Measurements from ENCODE around the gene SLC6A6.
"Not testable (repeated sequence)": the region's sequence is repeated elsewhere in the genome, so short reads cannot be mapped to it uniquely, and the experiment has no call there.

The SLC6A6 gene

DNA sequence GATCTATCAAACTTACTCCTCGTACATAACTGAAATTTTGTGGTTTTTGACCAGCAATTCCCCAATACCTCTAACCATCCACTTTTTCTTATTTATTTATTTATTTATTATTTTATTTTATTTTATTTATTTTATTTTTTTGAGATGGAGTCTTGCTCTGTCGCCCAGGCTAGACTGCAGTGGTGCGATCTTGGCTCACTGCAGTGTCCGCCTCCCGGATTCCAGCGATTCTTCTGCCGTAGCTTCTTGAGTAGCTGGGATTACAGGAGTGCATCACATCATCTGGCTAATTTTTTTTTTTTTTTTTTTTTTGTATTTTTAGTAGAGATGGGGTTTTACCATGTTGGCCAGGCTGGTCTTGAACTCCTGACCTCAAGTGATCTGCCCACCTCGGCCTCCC is 35.3 kb downstream of the SLC6A6 start:
- DNase-seq = not testable (repeated sequence)

DNA sequence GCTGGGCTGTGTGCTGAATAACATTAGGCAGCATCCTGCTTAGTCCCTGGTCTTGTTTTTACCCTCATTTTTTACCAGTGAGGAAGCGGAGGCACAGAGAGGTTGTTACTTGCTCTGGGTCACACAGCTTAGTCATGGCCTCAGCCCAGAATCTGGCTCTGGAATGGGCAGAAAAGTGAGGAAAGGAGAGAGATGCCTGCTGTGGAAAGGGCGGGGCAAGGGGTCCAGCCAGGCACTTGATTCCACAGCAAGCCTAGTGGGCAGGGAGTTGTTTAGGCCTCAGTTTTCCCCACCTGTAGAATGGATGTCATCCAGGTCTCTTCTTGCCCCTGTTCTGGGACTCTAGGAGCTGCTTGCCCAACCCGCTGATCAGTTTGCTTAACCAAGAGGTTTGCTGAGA is 35.9 kb downstream of the SLC6A6 start:
- no peak for DNase-seq

DNA sequence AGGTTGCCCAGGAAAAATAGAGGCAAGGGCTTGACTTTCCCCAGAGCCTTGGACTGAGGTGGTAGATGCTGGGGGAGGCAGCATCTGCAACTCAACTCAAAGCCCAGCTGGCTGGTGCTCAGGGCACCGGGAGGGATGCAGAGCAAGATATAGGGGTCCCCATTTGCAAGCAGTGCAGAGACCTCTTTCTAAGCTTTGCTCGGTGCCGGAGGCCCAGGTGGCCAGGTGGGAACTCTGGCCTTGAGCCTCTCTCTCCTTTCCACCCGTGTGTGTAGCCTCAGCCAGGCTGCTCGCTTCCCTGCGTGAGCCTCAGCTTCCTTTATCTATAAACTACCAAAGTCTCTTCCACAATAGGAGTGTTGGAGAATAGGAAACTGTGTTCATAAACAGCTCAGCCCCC is 36.5 kb downstream of the SLC6A6 start:
- no peak for DNase-seq

DNA sequence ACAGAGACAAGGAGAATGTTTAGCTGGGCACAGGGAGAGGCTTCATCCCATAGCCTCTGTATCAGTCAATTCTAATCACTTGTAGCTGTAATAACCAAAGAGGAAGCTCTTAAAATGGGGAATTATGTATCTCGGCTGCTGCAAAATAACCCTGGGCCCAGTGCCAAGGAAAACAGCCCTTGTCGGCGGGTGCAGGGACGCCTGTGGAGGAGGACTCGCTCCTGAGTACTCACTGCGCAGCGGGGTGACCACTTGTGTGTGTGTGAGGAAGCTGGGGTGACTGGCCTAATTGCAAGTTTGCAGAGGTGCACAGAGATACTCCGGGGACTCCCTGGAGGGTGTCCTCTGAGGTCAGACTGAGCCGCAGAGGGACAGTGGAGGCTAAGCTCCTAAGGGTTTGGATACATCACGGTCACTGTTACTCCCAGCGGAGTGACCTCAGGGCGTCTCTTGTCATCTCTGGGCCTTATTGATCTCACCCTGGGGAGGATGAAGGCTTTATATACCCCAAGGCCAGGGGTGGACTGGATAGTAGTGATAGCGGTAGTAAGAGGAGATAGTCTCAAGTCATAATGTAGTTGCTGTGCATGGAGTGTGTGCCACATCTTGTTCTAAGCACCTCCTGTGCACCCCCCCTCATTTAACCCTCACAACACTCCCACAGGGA is 37.2 kb downstream of the SLC6A6 start:
- peak; percentile 86 to 92 for DNase-seq

DNA sequence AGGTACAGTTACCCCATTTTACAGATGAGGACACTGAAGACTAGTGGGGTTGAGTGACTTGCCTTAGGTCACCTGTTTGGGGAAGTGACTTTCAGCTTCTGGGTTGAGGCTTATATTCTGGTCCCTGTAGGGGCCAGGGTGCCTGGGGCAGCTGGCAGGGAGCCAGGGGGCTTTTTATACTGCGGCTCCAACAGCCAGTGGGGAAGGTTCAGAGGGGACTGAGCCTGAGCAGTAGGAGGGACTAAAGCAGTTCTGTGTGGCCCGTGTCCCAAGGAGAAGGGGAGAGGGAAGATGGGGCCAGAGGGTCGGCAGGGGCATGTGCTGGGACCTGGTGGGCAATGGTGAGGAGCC is 37.7 kb downstream of the SLC6A6 start:
- no peak for DNase-seq

DNA sequence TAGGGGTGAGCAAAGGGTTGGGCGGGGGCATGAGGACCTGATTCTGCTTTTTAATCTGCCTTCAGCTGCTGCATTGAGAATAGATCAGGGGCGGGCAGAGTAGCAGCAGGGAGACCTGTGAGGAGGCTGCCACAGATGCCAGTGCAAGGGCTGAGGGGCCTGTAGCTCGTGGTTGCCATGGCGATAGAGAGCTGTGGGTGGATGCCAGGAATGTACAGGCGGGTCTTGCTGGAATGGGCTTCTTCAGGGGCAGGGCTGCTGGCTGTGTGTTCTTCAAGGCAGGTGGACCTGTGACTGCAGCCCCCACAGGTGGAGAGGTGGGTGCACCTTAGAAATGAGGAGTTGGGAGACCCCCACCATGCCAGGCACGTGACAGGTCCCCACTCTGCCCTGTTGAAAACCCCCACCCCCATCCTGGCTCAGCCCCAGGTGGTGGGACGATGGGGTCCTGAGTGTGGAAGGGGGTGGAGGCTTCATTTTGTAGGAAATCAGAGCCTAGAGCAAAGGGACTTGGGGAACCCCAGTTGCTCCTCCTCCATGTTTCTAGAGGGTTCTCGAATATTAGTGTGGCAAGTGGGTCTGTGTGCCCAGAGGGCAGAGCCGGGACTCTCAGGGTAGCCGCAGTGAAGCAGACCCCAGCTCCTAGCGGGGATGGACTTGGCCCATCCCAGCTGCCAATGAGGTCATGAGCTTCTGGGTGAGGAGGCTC is 38.3 kb downstream of the SLC6A6 start:
- no peak for DNase-seq

DNA sequence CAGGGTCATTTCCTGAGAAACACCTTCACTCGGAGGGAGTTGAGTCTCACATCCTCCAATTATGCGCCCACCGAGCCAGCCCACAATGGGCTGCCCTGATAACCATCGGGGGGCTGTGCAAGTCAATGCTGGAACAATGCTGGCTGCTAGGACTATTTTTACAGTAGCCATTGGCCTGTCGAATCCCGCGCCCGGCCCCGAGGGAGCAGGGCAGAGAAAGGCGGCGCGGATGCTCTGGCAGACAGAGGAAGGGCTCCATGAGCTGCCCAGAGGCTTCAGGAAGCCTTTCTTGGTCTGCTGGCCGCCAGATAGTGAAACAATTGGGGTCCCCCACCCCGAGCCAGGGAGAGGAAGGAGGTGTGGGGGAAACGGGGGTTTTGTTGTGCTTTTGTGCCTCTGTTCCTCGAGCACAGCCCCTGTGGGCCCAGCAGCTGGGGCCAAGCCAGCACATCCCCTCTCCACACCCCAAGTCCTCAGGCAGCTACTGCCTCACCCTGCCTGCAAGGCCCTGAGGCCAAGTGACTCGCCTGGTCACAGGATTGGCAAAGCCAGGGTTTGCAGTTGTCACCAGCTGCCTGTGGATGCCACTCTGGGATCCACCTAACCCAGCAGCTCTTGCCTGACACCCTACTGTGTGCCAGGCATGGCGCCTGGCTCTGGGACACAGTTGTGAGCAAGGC is 39.0 kb downstream of the SLC6A6 start:
- DNase-seq = peak; percentile 23 to 44

DNA sequence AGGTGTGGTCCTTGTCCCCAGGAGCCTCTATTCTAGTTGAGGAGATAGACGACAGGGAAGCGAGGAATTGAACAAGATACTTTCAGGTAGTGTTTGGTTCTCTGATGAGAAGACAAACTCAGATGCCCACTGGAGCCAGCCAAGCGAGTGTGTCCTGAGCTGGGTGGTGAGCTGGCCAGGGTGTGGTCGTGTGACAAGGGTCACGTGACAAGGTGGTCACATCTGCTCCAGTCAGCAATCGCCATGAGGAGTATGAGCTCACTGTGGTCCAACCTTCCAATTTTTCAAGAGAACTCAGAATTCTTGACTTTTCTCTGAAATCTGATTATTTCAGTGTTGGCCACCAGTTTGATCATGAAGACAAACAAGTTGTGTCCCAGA is 39.5 kb downstream of the SLC6A6 start:
- peak; percentile 11 to 46 for DNase-seq

DNA sequence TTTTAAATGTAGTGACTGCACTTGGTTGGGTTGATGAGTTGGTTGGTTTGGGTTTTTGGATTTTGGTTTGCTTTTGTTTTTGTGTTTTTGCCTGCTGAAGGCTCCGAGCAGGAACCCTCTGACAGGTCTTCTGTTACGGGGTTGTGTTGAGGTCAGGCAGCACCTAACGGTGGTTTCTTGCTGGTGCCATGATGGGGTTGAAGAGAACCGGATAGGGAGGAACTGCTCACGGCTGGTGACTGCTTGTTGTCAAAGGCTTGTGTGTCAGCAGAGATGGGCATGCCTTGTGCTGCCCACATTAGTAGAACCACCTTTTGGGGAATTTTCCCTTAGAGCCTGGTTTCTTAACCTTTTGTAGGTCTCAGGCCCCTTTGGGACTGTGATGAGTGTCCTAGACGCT is 42.0 kb downstream of the SLC6A6 start:
- DNase-seq = no peak

DNA sequence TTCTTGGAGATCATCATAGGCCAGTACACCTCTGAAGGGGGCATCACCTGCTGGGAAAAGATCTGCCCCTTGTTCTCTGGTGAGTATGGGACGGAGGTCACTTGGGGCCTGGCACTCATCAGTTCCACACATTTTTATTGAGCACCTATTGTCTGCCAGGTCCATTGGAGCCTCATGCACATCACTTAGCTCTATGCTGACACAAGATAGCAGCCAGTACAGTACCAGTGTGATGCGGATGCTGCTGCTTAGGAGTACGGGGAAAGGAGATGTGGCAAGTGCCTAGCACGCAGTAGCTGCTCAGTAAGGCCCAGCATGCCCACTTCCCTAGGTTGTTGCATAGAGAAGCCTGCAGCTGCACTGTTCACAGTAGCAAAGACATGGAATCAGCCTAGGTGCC is 43.4 kb downstream of the SLC6A6 start:
- no peak for DNase-seq

DNA sequence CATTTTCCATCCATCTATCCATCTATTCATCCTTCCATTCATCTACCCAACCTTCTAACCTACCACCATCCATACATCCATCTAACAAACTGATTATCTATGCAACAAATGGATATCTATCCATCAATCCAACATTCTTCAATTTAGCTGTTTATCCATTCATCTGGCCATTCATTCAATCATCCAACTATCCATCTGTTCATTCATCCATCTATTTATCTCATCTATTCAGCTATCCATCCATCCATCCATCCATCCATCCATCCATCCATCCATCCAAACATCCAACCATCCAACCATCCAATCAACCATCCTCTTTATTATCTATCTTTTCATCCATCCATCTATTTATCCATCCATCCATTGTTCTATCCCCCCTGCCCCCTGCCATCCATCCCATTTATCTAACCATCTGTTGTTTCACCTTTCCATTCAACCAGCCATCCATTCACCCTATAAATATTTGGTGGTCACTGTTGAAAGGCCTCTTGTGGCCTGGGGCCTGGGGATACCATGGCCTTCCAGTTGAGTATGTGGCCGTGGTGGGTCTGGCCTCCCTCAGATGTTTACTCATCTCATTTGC is 44.7 kb downstream of the SLC6A6 start:
- no peak for DNase-seq

DNA sequence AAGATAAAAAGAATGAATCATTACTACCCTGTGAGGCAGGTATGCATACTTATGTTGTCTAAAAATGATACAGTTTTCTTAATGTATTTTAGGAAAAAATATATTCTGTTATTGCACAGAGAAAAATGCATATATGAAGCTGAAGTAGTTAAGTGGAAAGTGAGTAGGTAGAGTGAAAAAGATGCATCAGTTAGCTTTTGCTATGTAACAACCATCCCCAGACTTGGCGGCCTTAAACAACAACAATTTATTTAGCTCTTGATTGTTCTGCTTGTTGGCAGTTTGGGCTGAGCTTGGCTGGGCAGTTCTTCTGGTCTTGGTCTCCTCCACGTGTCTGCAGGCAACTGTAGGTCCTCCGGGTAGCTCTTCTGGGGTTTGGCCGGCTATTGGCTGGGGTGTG is 45.7 kb downstream of the SLC6A6 start:
- DNase-seq = no peak

DNA sequence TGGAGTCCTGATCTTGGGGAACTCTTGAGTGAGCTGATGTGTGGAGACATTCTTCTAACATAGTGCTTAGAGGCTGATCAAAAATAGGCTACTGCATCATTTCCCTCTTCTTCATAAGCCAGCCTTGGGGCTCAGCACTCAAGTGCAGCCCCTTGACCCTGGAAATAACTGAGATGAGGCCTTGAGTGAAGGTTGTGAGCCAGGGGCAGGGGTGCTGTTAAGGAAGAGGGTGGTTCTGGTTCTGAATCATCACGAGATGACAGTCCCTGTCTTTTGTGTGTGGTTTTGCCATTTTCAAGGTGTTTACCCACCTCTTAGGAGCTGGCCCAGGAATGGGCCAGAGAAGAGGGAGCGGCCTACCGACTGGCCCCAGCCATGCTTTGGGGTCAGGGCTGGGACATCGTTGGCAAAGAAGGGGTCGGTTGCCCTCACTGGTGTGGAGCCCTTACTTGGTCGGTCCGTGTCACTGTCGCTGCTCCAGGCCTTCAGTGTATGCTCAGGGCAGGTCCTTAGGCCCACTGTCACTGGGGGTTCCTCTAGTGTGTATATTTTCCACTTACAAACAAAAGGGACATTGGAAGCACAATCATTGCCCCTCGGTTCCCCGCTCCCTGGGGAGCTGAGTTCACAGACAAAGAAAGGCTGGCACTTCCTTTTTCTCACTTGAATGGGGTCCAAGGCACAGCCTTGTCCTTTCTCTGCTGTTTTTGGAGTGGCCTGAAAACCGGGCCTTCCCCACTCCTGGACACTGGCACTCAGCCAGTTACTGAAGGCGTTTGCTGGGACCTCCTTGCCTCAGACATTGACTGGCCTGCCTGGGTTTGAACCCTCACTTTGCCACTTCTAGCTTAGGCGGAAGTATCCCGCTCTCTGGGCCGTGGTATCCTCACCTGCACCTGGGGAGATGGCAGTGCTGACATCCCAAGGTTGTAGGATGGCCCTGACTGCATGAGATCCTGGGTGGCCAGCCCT is 46.6 kb downstream of the SLC6A6 start:
- no peak for DNase-seq

DNA sequence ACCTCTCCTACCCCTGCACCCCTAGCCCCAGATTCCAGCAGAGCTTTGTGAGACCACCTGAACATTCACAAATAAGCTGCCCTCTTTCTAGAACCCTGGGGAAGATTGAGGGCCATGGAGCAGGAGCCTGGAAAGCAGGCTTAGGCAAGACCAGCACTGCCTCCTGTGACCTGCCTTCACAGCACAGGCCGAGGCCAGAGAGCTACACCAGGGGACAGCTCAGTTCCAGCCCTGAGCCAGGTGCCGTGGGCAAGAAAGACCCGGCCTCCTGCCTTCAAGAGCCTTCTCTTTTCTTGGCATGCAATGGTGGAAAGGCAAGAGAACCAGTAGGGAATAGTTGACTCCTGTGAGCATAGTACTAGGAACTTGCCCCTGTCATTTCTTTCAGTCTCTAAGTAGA is 48.1 kb downstream of the SLC6A6 start:
- DNase-seq = no peak

DNA sequence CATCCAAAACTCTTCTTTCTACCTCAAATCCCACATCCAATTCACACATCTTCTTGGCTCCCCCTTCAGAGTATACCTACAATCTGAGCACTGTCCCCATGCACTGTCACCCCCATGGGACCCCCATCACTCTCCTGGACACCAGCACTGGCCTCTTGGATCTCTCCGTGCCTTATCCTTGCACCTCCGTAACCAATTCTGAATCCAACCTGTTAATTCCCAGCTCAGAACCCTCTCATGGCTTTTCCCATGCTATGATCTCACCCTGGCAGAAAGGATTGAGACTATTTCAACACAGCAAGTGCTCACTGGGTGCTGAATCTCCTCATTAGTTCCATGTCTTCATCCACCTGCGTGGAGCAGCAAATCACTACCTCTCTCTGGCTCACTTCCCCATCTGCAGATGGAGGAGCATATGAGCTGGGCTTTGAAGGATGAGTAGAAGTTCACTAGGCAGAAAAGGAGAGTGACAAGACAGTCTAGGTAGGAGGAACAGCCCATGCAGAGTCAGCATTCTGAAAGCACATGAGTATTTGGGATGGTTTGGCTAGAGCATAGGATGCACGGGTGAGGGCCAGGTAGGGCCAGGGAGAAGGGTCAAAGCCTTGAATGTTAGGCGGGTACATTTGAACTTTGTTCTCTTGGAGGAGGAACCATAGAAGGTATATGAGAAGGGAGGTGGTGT is 48.7 kb downstream of the SLC6A6 start:
- DNase-seq = no peak

DNA sequence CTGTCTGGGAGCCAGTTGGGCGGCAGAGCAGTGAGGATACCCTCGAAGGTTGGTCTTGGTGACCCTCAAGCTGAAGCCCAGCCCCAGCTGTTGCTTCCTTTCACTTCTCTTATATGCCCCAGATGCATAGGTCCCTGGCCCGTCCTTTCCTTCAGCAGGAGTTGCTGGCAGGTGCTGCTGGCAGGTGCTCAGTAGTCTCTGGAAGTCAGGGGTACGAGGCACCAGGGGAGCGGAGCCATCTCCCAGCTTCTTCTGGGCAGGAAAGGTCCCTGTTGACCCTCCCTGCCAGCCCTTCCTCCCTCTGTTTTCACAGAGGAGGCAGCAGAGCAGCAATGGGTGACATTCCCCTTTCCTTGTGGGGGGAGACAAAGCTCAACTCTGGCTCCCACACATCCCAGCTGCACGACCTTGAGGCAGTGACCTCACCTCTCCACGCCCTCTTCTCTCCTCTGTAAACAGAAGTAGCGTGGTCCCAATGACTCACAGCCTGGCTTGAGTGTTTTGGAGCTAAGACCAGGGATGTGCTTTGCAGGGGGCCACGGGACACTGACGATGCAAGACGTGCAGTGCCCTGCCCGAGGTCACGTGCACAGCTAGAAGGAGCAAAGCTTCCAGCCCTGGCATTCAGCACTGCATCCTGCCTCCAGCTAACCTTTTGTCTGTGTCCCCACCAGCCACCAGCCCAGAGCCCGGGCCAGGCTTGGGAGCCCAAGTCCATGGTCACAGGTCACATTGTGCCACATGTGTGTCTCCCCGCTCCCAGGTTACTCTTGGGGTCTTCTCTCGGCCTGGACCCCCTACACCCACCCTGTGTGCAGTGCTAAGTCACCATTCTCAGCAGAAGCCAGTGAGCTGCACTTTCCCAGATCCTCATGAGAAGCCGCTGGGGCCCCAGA is 49.7 kb downstream of the SLC6A6 start:
- DNase-seq = peak in 1 of 2 donors; percentile 69

DNA sequence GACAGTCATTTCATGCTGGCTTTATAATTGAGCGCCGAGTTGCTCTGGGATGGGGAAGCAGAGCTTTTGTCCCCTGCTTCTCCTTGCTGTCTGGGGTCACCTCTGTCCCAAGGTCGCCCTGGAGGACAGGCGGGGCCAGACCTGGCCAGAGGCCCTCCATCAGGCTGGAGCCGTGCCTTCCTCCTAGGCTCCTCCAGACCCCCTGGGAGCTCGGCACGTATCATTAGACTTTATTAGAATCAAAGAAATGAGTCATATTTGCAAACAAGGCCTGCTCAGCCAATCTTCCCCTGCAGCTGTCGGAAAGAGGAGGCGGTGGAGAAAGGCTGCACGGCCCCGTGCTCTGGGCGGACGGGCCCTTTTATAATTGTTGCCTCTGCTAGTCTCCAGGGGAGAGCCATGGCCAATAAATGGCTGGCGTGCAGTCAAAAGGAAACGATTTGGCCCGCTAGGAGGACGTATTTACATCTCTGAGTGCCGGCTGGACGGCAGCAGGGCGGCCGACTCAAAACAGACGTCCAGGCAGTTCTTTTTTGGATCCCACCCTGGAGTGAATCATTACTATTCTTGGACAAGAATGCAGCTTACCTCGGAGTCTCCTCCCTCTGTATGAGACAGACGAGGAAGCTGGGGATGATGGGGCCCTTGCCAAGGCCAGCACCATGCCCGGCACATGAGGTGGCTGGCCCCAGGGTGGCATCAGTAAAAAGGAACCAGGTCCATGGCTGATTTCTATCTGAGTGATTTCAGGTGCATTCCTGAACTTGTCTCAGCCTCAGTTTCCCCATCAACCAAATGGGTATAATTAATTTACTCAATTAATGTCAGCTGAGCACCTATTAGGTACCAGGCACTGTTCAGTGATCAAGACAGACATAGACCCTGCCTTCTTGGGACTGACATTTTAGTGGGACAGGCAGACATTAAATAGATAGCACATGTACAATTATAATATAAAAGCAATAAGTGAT is 50.6 kb downstream of the SLC6A6 start:
- no peak for DNase-seq

DNA sequence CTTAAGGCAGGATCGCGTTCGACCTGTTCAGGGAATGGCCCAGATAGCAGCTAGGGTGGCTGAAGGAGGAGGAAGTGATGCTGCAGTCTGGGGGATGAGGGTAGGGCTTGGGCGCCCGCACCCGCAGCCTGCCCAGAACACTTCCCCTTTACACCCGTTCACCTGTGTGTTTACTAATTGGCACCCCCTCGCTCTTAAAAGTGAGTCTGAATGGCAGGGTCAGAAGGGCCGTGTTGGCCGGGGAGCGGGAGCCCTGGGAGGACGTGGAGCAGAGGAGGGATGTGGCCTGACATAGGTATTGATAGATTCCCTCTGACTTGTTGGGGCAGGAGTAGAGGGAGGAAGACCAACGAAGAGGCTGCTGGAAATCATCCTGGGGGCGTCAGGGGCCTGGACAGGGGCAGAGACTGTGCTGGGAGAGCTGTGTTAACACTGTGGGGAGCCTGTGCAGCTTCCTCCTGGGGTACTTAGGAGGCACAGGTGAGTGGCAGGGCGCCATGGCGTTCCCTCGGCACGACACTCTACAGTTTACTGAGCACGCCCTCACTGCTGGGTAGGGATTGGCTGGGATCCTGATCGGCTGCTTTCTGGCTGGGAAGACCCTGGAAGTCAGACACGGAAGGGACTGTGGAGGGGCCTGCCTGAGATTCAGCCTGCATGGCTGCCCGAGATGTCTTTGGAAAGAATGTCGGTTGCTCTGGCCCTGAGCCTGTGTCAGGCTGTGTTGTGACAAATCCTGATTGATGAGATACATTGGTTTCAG is 51.7 kb downstream of the SLC6A6 start:
- no peak for DNase-seq

Measured in inflammatory macrophage treated with lipopolysaccharide for 1 hour (primary cell).